ENCODE results near the gene RASA3.
"Not testable (repeated sequence)": the region's sequence is repeated elsewhere in the genome, so short reads cannot be mapped to it uniquely, and the experiment has no call there.

Gene RASA3

GRCh38 chr13:114119196-114119595, 13.2 kb downstream of the RASA3 start:
- DNase-seq (ENCODE audit: low read depth in 1 of 2, low spot score in 1 of 2) = no peak
- Histone ChIP-seq H3K27ac (replicated peaks) (no peak overlapping the region), H3K27me3 (ENCODE audit: insufficient read depth, poor library complexity, severe bottlenecking) (no peaks in the 10 kb centered on the region), H3K4me3 (replicated peaks; ENCODE audit: insufficient read depth, low read length) (no peak overlapping the region)
- TF ChIP-seq POLR2AphosphoS5 (IDR thresholded peaks at IDR 0.05; ENCODE audit: low read depth) (no peak), SPI1 (IDR thresholded peaks at IDR 0.05; ENCODE audit: borderline replicate concordance, low read depth) (no peak), CTCF (IDR thresholded peaks at IDR 0.05; ENCODE audit: insufficient read depth, low read length) (no peak), REST (IDR thresholded peaks at IDR 0.05; ENCODE audit: insufficient replicate concordance, low read depth) (no peak), GABPA (IDR thresholded peaks at IDR 0.05; ENCODE audit: low read depth) (no peak)

GRCh38 chr13:114118511-114119123, 13.8 kb downstream of the RASA3 start:
- Histone ChIP-seq H3K27ac (replicated peaks) (no peak overlapping the region), H3K27me3 (ENCODE audit: insufficient read depth, poor library complexity, severe bottlenecking) (no peaks in the 10 kb centered on the region), H3K4me3 (replicated peaks; ENCODE audit: insufficient read depth, low read length) (no peak overlapping the region)
- TF ChIP-seq SPI1 (IDR thresholded peaks at IDR 0.05; ENCODE audit: borderline replicate concordance, low read depth) (no peak), CTCF (IDR thresholded peaks at IDR 0.05; ENCODE audit: insufficient read depth, low read length) (no peak), REST (IDR thresholded peaks at IDR 0.05; ENCODE audit: insufficient replicate concordance, low read depth) (no peak), GABPA (IDR thresholded peaks at IDR 0.05; ENCODE audit: low read depth) (no peak), POLR2AphosphoS5 (IDR thresholded peaks at IDR 0.05; ENCODE audit: low read depth) (no peak)
- no peak for DNase-seq (ENCODE audit: low read depth in 1 of 2, low spot score in 1 of 2)

GRCh38 chr13:114118086-114118485, 14.3 kb downstream of the RASA3 start:
- Histone ChIP-seq H3K27ac (replicated peaks) (no peak overlapping the region), H3K27me3 (ENCODE audit: insufficient read depth, poor library complexity, severe bottlenecking) (no peaks in the 10 kb centered on the region), H3K4me3 (replicated peaks; ENCODE audit: insufficient read depth, low read length) (no peak overlapping the region)
- no peak for TF ChIP-seq POLR2AphosphoS5 (IDR thresholded peaks at IDR 0.05; ENCODE audit: low read depth)
- no peak for TF ChIP-seq GABPA (IDR thresholded peaks at IDR 0.05; ENCODE audit: low read depth)
- TF ChIP-seq REST (IDR thresholded peaks at IDR 0.05; ENCODE audit: insufficient replicate concordance, low read depth) = no peak
- TF ChIP-seq SPI1 (IDR thresholded peaks at IDR 0.05; ENCODE audit: borderline replicate concordance, low read depth) = no peak
- TF ChIP-seq CTCF (IDR thresholded peaks at IDR 0.05; ENCODE audit: insufficient read depth, low read length) = no peak
- no peak for DNase-seq (ENCODE audit: low read depth in 1 of 2, low spot score in 1 of 2)

- not testable (repeated sequence) for H3K27ac ChIP-seq (replicated peaks); DNase-seq (ENCODE audit: low read depth in 1 of 2, low spot score in 1 of 2); H3K27me3 ChIP-seq (ENCODE audit: insufficient read depth, poor library complexity, severe bottlenecking); H3K4me3 ChIP-seq (replicated peaks; ENCODE audit: insufficient read depth, low read length)
Observed at GRCh38 chr13:114117341-114117874, 15.0 kb downstream of the RASA3 start.
